Measurements from ENCODE around the gene CCDC90B.
"Not testable (repeated sequence)": the region's sequence is repeated elsewhere in the genome, so short reads cannot be mapped to it uniquely, and the experiment has no call there.

The CCDC90B gene

GRCh38 chr11:83285771-83286528 lies at the start of gene CCDC90B:
CCDC90B (minus strand) TSS chr11:83286367; CDS start chr11:83285972, 395 bp downstream.
- peak; percentile 93 for DNase-seq

GRCh38 chr11:83335446-83336070 lies 49.4 kb upstream of the CCDC90B start:
- DNase-seq: no peak

- no peak for DNase-seq
Measured at GRCh38 chr11:83330303-83330702, 44.1 kb upstream of the CCDC90B start.

- DNase-seq: no peak
Measured at GRCh38 chr11:83326326-83326725, 40.2 kb upstream of the CCDC90B start.

- DNase-seq: no peak
Measured at GRCh38 chr11:83319346-83319745, 33.2 kb upstream of the CCDC90B start.

GRCh38 chr11:83318931-83319330 lies 32.8 kb upstream of the CCDC90B start:
- no peak for DNase-seq

- no peak for DNase-seq
Measured at GRCh38 chr11:83317757-83318690, 31.9 kb upstream of the CCDC90B start.

GRCh38 chr11:83316897-83317268 lies 30.7 kb upstream of the CCDC90B start:
- DNase-seq: not testable (repeated sequence)

- not testable (repeated sequence) for DNase-seq
Measured at GRCh38 chr11:83316143-83316896, 30.2 kb upstream of the CCDC90B start.

GRCh38 chr11:83312430-83312829 lies 26.3 kb upstream of the CCDC90B start:
- DNase-seq: no peak

DNA sequence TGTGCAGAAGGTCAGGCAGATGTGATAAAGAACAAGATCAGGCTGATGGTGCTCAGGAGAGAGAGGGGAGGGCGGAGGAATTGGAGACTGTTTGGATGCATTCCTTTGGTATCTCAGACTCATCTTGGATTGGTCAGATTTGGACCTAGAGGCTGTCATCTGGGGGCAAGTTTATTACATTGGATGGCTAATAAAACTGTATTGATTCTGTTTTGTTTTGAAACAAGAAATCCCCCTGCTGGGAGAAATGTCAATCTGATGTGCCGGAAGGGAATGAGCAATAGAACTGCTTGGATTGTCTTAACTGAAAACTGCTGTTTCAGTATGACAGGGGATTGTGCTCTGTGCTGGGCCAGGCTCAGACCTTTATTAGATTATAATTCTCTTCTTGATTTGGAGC lies 25.5 kb upstream of the CCDC90B start:
- no peak for DNase-seq

GRCh38 chr11:83310718-83311117 lies 24.6 kb upstream of the CCDC90B start:
- DNase-seq: no peak

DNA sequence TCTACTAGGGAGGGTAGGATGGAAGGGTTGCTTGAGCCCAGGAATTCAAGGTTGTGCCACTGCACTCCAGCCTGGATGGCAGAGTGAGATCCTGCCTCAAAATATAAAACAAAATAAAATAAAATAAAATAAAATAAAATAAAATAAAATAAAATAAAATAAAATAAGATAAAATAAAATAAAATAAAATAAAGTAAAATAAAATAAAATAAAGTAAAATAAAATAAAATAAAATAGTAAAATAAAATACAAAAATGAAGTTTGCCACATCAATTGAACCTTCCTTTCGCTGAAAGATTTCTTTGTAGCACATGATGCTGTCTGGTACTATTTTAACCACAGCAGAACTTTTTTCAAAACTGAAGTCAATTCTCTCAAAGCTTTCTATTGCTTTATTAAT lies 22.4 kb upstream of the CCDC90B start:
- DNase-seq: not testable (repeated sequence)

GRCh38 chr11:83306200-83307080 lies 20.3 kb upstream of the CCDC90B start:
- no peak for DNase-seq

DNA sequence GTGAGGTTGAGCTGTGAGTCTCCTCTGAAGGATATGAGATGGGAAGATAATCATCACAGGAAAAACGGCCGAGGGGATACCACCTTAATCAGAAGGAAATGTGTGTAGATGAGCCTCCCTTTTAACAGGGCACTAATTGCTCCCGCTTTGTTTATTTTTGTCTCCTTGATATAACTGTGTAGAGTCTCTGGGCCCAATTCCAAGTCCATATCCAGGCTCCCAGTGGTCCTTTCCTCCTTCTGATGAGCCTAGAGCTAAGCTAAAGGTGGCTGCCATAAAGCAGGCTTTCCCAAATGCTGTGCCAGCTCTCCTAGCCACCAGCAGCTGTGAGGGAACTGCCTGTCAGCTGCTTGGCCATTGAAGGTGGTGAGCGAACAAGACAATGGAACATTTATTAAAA lies 17.1 kb upstream of the CCDC90B start:
- no peak for DNase-seq

DNA sequence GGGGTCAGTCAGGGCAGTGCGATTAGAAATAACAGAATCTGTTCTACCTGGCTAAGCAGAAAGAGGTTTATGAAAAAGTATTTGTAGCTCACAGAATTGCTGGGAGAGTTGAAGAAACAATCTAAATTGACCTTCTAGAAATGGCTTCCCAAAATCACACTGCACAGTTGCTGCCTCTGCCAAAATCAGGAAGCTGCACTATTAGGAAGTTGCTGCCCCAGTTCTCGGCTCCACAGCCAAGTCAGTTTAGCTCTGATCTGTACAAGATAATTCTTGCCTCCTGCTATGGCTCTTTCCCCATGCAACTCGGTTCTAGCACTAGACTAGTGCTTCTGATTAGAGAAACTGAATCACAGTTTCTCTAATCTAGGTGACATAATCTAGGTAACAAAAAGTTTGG lies 16.0 kb upstream of the CCDC90B start:
- no peak for DNase-seq

DNA sequence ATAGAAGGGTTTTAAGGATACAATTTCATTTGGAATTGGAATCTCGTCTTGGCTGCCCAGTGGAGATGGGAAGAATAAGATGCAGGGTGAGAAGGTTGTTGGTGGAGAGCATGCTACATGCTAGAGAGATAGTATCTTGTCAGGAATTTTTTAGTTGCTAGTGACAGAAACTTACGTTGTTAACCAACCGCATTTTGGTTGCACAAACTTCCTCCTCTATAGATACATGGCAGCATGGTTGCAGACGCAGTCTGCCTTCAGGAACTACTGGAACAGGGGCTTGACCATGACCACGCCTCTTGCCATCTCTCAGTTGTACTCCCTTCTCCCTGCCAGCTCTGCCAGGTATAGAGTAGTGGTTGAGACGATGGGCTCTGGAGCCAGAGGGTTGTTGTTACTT lies 13.5 kb upstream of the CCDC90B start:
- no peak for DNase-seq

DNA sequence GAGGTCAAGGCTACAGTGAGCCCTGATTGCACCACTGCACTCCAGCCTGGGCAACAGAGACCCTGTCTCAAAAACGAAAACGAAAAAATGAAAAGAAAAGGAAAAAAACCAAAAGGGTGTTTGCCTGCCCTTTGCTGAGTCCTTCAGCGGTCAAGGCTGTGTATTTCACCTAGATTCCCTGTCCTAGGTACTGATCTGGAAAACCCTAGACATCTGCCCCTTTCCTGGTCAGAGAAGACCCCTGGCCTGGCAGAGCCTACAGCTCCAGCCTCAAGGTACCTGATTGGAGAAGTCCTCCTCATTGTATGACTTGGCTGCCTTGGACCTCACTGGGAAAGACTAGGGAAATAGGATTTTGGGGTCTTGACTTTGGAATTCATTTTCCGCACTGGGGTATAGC lies 8.0 kb upstream of the CCDC90B start:
- no peak for DNase-seq

GRCh38 chr11:83293457-83293774 lies 7.2 kb upstream of the CCDC90B start:
- DNase-seq: no peak

- peak; percentile 14 for DNase-seq
Measured at GRCh38 chr11:83292709-83293456, 6.7 kb upstream of the CCDC90B start.

- no peak for DNase-seq
Measured at GRCh38 chr11:83287631-83288030, 1.5 kb upstream of the CCDC90B start.
